H1 (cell line): ENCODE results near the gene HACD3. TPM values are rescaled to one million over a fixed set of nuclear protein-coding genes. Genes with fewer than 3 reads are reported as not detected.

Source experiments
- CBX8 ChIP-seq: fragments of 300-800, 300-1000 bp; sonication (generic); IDR thresholded peaks from 2 replicates; pipeline ENCODE4 v1.7.1; 2016; ENCODE audit warnings: low read depth, low read length, borderline replicate concordance
- EZH2 ChIP-seq: fragments of 200-600 bp; sonication (generic); IDR thresholded peaks from 2 replicates; pipeline ENCODE4 v1.7.1; 2012; ENCODE audit warnings: low read depth, mild to moderate bottlenecking, moderate library complexity, low read length, inconsistent platforms; ENCODE audit not compliant: severe bottlenecking
- GABPA ChIP-seq: IDR thresholded peaks from 2 replicates; pipeline ENCODE4 v1.6.1; 2011; ENCODE audit warnings: mild to moderate bottlenecking, low read length, moderate library complexity, borderline replicate concordance; ENCODE audit not compliant: insufficient read depth
- PHF8 ChIP-seq: fragments of 200-600 bp; sonication (generic); conservative IDR thresholded peaks from 2 replicates; pipeline ENCODE4 v1.7.1; 2012; ENCODE audit warnings: low read depth, mild to moderate bottlenecking, inconsistent platforms, low read length, moderate library complexity
- SIN3A ChIP-seq, 2 experiments: IDR thresholded peaks in 1 of 2; conservative IDR thresholded peaks in 1 of 2; 2 replicates each; pipeline ENCODE4 v1.6.1; 2011 to 2012; ENCODE audit warnings: low read length in 2 of 2, improper control_type of control experiment in 1 of 2, low read depth in 1 of 2, mild to moderate bottlenecking in 1 of 2
- polyA plus RNA-seq, 7 experiments: library from polyadenylated mRNA; depleted of rRNA in 3 of 7; stranded (reverse) in 5 of 7; unstranded in 2 of 7; fragments of >200 nt in 5 of 7; fragments of 200-250 nt in 2 of 7; gene quantifications; 1 replicate in 5 of 7; 2 replicates in 1 of 7; 4 replicates in 1 of 7; pipeline versions ENCODE4 v1.2.1 to v1.2.3, GENCODE V29; 2011 to 2013; ENCODE audit warnings: missing spikeins in 2 of 7, mixed read lengths in 2 of 7
- total RNA-seq: library from RNA; stranded (reverse); fragmentation: NEBNext Ultra II Directional; extraction: Animal tissue kit (Norgen Biotek cat#: 25700); gene quantifications from 2 replicates; pipeline ENCODE4 v1.2.1, GENCODE V29; 2021
- TF ChIP-seq, protein P1 (sequence below): fragments of 300-600 bp; sonication (generic); IDR thresholded peaks from 2 replicates; pipeline ENCODE4 v1.7.1; 2012; ENCODE audit warnings: low read length, moderate library complexity, mild to moderate bottlenecking, inconsistent platforms; ENCODE audit not compliant: insufficient replicate concordance
- TF ChIP-seq, protein P2 (sequence below): IDR thresholded peaks from 2 replicates; pipeline ENCODE4 v1.6.1; 2011; ENCODE audit warnings: low read length, improper control_type of control experiment

Gene HACD3
- total and polyA plus RNA-seq, 2 of the 8 experiments (the other 6 are each of a cell fraction or from before 2014, with no cell fraction given) = 78.8 to 120 TPM

DNA sequence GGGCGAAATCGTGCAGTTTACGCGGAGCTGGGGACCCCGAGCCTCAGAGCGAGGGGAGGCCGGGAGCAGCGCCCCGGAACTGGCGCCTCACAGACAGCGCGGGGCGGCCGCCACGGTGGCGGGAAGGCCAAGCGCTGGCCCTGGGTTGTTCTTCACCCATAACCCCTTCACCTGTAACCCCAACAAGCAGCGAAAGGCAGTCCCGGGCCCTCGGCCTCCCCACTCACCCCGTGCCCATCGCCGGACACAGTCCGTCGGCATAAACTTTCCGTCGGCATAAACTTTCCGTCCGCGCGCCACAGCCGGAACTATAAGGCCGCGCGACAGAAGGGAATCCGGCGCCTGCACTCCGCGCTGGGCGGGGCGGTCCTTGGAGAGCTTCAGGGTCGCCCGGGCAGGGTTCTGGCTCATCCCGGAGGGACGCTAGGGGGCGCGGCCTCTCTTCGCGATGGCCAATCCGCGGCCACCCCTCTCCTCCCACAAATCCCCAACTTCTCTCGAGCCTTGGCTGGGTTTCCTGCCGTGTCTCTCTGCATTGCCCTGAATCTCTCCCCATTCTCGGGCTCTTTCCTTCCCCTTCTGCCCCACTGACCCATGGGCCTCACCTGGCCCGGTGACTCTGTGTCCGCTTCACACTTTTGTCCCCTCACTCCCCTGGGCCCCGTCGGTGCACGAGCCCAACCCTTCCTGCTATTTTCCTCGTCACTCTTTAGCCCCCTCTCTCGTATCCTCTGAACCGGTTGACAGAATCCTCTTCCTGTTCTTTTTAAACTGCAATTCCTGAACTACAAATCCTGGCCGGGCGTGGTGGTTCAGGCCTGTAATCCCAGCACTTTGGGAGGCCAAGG, 80.8 kb downstream of the HACD3 start, which contains the start of gene INTS14 (continued):
- TF ChIP-seq SIN3A (conservative IDR thresholded peaks at IDR 0.05 in 1 of 2, IDR thresholded peaks at IDR 0.05 in 1 of 2; ENCODE audit: low read depth in 1 of 2, low read length in 2 of 2) = peak; percentile 80 to 92; a peak in 2 of 4 replicates
- TF ChIP-seq, protein P1, sequence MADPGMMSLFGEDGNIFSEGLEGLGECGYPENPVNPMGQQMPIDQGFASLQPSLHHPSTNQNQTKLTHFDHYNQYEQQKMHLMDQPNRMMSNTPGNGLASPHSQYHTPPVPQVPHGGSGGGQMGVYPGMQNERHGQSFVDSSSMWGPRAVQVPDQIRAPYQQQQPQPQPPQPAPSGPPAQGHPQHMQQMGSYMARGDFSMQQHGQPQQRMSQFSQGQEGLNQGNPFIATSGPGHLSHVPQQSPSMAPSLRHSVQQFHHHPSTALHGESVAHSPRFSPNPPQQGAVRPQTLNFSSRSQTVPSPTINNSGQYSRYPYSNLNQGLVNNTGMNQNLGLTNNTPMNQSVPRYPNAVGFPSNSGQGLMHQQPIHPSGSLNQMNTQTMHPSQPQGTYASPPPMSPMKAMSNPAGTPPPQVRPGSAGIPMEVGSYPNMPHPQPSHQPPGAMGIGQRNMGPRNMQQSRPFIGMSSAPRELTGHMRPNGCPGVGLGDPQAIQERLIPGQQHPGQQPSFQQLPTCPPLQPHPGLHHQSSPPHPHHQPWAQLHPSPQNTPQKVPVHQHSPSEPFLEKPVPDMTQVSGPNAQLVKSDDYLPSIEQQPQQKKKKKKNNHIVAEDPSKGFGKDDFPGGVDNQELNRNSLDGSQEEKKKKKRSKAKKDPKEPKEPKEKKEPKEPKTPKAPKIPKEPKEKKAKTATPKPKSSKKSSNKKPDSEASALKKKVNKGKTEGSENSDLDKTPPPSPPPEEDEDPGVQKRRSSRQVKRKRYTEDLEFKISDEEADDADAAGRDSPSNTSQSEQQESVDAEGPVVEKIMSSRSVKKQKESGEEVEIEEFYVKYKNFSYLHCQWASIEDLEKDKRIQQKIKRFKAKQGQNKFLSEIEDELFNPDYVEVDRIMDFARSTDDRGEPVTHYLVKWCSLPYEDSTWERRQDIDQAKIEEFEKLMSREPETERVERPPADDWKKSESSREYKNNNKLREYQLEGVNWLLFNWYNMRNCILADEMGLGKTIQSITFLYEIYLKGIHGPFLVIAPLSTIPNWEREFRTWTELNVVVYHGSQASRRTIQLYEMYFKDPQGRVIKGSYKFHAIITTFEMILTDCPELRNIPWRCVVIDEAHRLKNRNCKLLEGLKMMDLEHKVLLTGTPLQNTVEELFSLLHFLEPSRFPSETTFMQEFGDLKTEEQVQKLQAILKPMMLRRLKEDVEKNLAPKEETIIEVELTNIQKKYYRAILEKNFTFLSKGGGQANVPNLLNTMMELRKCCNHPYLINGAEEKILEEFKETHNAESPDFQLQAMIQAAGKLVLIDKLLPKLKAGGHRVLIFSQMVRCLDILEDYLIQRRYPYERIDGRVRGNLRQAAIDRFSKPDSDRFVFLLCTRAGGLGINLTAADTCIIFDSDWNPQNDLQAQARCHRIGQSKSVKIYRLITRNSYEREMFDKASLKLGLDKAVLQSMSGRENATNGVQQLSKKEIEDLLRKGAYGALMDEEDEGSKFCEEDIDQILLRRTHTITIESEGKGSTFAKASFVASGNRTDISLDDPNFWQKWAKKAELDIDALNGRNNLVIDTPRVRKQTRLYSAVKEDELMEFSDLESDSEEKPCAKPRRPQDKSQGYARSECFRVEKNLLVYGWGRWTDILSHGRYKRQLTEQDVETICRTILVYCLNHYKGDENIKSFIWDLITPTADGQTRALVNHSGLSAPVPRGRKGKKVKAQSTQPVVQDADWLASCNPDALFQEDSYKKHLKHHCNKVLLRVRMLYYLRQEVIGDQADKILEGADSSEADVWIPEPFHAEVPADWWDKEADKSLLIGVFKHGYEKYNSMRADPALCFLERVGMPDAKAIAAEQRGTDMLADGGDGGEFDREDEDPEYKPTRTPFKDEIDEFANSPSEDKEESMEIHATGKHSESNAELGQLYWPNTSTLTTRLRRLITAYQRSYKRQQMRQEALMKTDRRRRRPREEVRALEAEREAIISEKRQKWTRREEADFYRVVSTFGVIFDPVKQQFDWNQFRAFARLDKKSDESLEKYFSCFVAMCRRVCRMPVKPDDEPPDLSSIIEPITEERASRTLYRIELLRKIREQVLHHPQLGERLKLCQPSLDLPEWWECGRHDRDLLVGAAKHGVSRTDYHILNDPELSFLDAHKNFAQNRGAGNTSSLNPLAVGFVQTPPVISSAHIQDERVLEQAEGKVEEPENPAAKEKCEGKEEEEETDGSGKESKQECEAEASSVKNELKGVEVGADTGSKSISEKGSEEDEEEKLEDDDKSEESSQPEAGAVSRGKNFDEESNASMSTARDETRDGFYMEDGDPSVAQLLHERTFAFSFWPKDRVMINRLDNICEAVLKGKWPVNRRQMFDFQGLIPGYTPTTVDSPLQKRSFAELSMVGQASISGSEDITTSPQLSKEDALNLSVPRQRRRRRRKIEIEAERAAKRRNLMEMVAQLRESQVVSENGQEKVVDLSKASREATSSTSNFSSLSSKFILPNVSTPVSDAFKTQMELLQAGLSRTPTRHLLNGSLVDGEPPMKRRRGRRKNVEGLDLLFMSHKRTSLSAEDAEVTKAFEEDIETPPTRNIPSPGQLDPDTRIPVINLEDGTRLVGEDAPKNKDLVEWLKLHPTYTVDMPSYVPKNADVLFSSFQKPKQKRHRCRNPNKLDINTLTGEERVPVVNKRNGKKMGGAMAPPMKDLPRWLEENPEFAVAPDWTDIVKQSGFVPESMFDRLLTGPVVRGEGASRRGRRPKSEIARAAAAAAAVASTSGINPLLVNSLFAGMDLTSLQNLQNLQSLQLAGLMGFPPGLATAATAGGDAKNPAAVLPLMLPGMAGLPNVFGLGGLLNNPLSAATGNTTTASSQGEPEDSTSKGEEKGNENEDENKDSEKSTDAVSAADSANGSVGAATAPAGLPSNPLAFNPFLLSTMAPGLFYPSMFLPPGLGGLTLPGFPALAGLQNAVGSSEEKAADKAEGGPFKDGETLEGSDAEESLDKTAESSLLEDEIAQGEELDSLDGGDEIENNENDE = no peak
- peak; percentile 97 for TF ChIP-seq PHF8
- no peak for TF ChIP-seq EZH2
- TF ChIP-seq, protein P2, sequence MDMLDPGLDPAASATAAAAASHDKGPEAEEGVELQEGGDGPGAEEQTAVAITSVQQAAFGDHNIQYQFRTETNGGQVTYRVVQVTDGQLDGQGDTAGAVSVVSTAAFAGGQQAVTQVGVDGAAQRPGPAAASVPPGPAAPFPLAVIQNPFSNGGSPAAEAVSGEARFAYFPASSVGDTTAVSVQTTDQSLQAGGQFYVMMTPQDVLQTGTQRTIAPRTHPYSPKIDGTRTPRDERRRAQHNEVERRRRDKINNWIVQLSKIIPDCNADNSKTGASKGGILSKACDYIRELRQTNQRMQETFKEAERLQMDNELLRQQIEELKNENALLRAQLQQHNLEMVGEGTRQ = no peak
- TF ChIP-seq GABPA = peak; percentile 95
- no peak for TF ChIP-seq CBX8
